Measurements from ENCODE around the gene RABGAP1L.

GRCh38 chr1:174942547-174943255 is 783.4 kb downstream of the RABGAP1L start:
- TF ChIP-seq CTCF (IDR thresholded peaks at IDR 0.05) (no peak), POLR2A (IDR thresholded peaks at IDR 0.05) (no peak)

Data from lower leg skin (tissue), 3 donors.